RKO (cell line): Measurements from ENCODE around the gene APC2.
"Not testable (repeated sequence)": the region's sequence is repeated elsewhere in the genome, so short reads cannot be mapped to it uniquely, and the experiment has no call there.

Experiments used
- DNase-seq: peaks from one replicate; pipeline ENCODE4 v3.0.0-alpha.2; 2016; ENCODE audit warnings: low spot score

APC2 gene

GRCh38 chr19:1512671-1513498, 63.0 kb downstream of the APC2 start, which contains the start of gene ADAMTSL5:
TSS of gene ADAMTSL5 (minus strand) at chr19:1513019. CDS start at chr19:1510943, 2,076 bp downstream.
- peak; percentile 76 for DNase-seq

GRCh38 chr19:1513499-1514294, 63.8 kb downstream of the APC2 start:
- DNase-seq, result peak; percentile 78

GRCh38 chr19:1514295-1514661, 64.4 kb downstream of the APC2 start:
- no peak for DNase-seq

- DNase-seq, result no peak
These were observed 65.2 kb downstream of the APC2 start for GRCh38 chr19:1514986-1515721.

- DNase-seq, result no peak
These were observed 66.5 kb downstream of the APC2 start for GRCh38 chr19:1516395-1516753.

GRCh38 chr19:1518471-1518870, 68.5 kb downstream of the APC2 start:
- DNase-seq, result no peak

GRCh38 chr19:1519802-1520201, 69.9 kb downstream of the APC2 start:
- DNase-seq, result not testable (repeated sequence)

- no peak for DNase-seq
These were observed 70.4 kb downstream of the APC2 start for GRCh38 chr19:1520203-1520780.

- no peak for DNase-seq
These were observed 71.7 kb downstream of the APC2 start for GRCh38 chr19:1521636-1522035.

- DNase-seq, result no peak
These were observed 72.1 kb downstream of the APC2 start for GRCh38 chr19:1522061-1522460.

- no peak for DNase-seq
These were observed 72.9 kb downstream of the APC2 start for GRCh38 chr19:1522838-1523237.
